Measurements from ENCODE around the gene SLC9A9. TPM values are rescaled to one million over a fixed set of nuclear protein-coding genes. Genes with fewer than 3 reads are reported as not detected.

SLC9A9 gene
- total RNA-seq, 1 donor from 2014 or later = 3.0 TPM

DNA sequence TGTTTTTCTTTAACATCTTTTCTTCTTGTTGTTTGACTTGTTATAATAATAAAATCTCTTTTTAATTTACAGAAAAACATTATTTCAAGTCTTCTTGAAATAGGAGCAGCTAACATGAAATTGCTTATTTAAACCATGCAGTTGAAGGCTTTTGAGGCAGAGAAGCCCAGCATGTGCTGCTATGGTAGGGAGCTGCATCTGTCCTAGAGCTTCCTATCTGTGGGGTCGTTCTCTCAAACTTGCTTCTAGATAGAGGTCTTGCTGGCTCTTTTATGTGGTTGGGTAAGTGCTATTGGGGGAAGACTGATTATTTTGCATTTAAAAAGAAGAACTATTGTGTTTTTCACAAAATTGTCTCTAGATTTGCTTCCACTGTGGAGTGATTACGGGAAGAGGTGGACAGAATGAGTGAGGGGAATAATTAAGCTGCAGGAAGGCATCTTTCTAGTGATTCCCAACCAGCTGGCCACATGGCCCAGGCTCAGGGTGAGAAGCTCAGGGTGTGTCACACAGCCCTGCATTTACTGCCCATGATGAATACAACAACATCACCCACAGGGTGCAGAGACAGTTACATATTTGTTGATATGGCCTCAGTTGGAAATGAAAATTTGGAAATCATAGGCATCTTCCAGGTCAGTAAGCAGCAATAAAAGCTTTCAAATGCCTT is 630.0 kb downstream of the SLC9A9 start:
- H3K27me3 ChIP-seq (ENCODE audit: control insufficient read depth, insufficient read depth, low read length) = no peaks in the 10 kb centered on the region
- H3K4me3 ChIP-seq (ENCODE audit: low read depth, low read length) = no peak overlapping the region
- H3K36me3 ChIP-seq (ENCODE audit: control insufficient read depth, insufficient read depth, low read length) = no peaks in the 10 kb centered on the region
- DNase-seq (ENCODE audit: low read depth) = no peak
- no peak for TF ChIP-seq CTCF (IDR thresholded peaks at IDR 0.05; ENCODE audit: insufficient read depth, low read length, poor library complexity, severe bottlenecking)

DNA sequence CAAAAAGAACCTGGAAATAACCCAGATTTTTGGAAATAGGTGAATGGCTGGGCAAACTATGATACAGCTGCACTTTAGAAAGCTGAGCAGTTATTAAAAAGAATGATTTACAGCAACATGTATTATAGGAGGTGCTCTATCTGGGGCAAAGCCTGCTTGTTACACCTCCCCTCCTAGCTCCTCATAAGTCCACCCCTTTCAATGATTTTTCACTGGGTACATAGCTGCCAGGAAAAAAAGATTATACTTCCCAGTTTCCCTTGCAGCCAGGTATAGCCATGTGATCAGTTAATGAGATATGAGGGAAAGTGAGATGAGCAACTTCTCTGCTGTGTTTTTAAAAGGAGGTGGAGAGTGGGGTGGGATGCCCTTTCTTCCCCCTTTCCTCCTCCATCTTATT is 631.0 kb downstream of the SLC9A9 start:
- DNase-seq (ENCODE audit: low read depth) = no peak
- Histone ChIP-seq H3K4me3 (ENCODE audit: low read depth, low read length) (no peak overlapping the region), H3K27me3 (ENCODE audit: control insufficient read depth, insufficient read depth, low read length) (no peaks in the 10 kb centered on the region), H3K36me3 (ENCODE audit: control insufficient read depth, insufficient read depth, low read length) (no peaks in the 10 kb centered on the region)
- no peak for TF ChIP-seq CTCF (IDR thresholded peaks at IDR 0.05; ENCODE audit: insufficient read depth, low read length, poor library complexity, severe bottlenecking)

DNA sequence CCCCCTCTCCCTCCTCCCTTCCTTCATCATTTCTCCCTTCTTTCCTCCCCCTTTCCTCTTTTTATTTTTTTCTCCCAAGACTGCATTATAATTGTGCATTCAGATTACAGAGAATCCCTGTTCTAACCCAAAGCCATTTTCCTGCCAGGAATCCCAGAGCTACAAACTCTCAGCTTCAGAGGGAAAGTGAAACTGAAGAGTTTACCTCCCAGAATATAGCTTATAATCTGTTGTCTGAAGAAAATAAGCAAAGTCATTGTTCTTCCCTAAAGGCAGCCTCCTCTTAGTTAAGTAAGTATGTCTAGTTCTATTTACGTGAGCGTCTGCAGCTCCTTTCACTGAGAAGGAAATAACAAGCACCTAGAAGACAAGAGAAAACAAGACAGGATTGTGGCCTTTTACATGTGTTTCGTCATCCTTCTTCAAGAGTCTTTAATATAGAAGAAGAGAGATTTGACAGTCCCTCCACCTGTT is 631.5 kb downstream of the SLC9A9 start:
- Histone ChIP-seq H3K36me3 (ENCODE audit: control insufficient read depth, insufficient read depth, low read length) (no peaks in the 10 kb centered on the region), H3K27me3 (ENCODE audit: control insufficient read depth, insufficient read depth, low read length) (no peaks in the 10 kb centered on the region), H3K4me3 (ENCODE audit: low read depth, low read length) (no peak overlapping the region)
- no peak for TF ChIP-seq CTCF (IDR thresholded peaks at IDR 0.05; ENCODE audit: insufficient read depth, low read length, poor library complexity, severe bottlenecking)
- no peak for DNase-seq (ENCODE audit: low read depth)

Other genes with a start within 250 kb of the SLC9A9 start
- gene DIPK2A, start 123.4 kb upstream of the SLC9A9 start, total RNA-seq = 9.4 and 11.2 TPM in 2 replicates